ENCODE measurements around the gene S100A3. TPM values are rescaled to one million over a fixed set of nuclear protein-coding genes. Genes with fewer than 3 reads are reported as not detected.

S100A3 gene
- total and polyA plus RNA-seq, 12 donors, result 0.28 to 3.8 (median 1.9) TPM; not detected in 5

- Histone ChIP-seq H3K27me3 (no peaks in the 10 kb centered on the region), H3K36me3 (replicated peaks in 1 of 2) (no peaks in the 10 kb centered on the region), H3K4me3 (no peak overlapping the region), H3K9me3 (replicated peaks in 1 of 3) (no peaks in the 10 kb centered on the region), H3K4me1 (replicated peaks in 1 of 2) (peaks cover 26 to 37% of the 10 kb centered on the region in 2 donors), H3K27ac (peak overlapping the region in 1 of 5 donors; percentile 28)
- peak in 1 of 7 donors; percentile 8 for DNase-seq
- intact Hi-C loops (cut with DNase I), result loop anchor here in 1 of 2 donors (5.0 kb wide), 1 partner anchor 39 kb away; no protein-coding TSS in a partner anchor
- 69 to 86% (median 80%) methylated on average over 10 of the region's 10 CpGs for WGBS, 4 donors
- TF ChIP-seq CTCF (IDR thresholded peaks at IDR 0.05) (no peak), POLR2A (IDR thresholded peaks at IDR 0.05) (no peak)
These were observed 1.9 kb upstream of the S100A3 start for GRCh38 chr1:153550827-153551500.

GRCh38 chr1:153550398-153550758, 1.3 kb upstream of the S100A3 start:
- DNase-seq, result no peak
- H3K27ac ChIP-seq, result no peak overlapping the region
- intact Hi-C loops (cut with DNase I), result loop anchor here in 1 of 2 donors (5.0 kb wide), 1 partner anchor 38 kb away; no protein-coding TSS in a partner anchor
- no peak overlapping the region for H3K4me3 ChIP-seq
- TF ChIP-seq POLR2A (IDR thresholded peaks at IDR 0.05), result no peak
- no peak for TF ChIP-seq CTCF (IDR thresholded peaks at IDR 0.05)
- H3K27me3 ChIP-seq, result no peaks in the 10 kb centered on the region
- no peaks in the 10 kb centered on the region for H3K9me3 ChIP-seq (replicated peaks in 1 of 3)
- H3K36me3 ChIP-seq (replicated peaks in 1 of 2), result no peaks in the 10 kb centered on the region
- peaks cover 32 to 43% of the 10 kb centered on the region in 2 donors for H3K4me1 ChIP-seq (replicated peaks in 1 of 2)
- 88 to 97% (median 91%) methylated on average over 4 of the region's 4 CpGs for WGBS, 4 donors

- intact Hi-C loops (cut with DNase I), result loop anchor here in 1 of 2 donors (5.0 kb wide), 1 partner anchor 38 kb away; no protein-coding TSS in a partner anchor
- WGBS, 4 donors, result 81 to 91% (median 84%) methylated on average over 4 to 6 of the region's 6 CpGs
These were observed 811 bp upstream of the S100A3 start for GRCh38 chr1:153549741-153550397.

More at GRCh38 chr1:153549741-153550397, 811 bp upstream of the S100A3 start:
- Histone ChIP-seq H3K27me3 (no peaks in the 10 kb centered on the region), H3K9me3 (replicated peaks in 1 of 3) (no peaks in the 10 kb centered on the region), H3K4me1 (replicated peaks in 1 of 2) (peaks cover 37 to 47% of the 10 kb centered on the region in 2 donors), H3K4me3 (no peak overlapping the region), H3K27ac (peak overlapping the region in 3 of 5 donors; percentile 7 to 57 (median 51)), H3K36me3 (replicated peaks in 1 of 2) (no peaks in the 10 kb centered on the region)
- TF ChIP-seq POLR2A (IDR thresholded peaks at IDR 0.05) (no peak), CTCF (IDR thresholded peaks at IDR 0.05) (no peak)
- DNase-seq, result peak in 1 of 7 donors; percentile 7
